HG03139 (cell line): ENCODE measurements around the gene SAFB2.

ENCODE experiments used
- ATAC-seq: cut with Tn5 transposase; IDR thresholded peaks from one replicate; pipeline ENCODE4 v1.9.1; 2021; ENCODE audit not compliant: unreplicated experiment

The SAFB2 gene

DNA sequence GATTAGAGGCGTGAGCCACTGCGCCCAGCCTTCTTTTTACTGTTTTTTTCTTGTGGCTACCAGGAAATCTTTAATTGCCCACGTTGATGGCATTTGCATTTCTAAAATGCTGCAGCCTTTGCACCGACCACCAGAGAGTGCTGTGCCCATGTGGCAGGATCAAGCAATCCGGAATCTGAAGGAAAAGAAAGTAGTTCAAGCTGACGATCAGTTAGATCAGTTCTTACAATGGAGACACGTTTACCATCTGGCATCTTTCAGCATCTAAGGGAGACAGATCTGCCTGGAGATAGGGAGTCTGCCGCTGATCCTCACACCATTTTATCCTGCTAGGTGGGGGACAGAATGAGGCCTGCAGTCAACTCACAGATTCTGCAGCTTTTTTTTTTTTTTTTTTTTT is 74.7 kb downstream of the SAFB2 start:
- no peak for ATAC-seq

DNA sequence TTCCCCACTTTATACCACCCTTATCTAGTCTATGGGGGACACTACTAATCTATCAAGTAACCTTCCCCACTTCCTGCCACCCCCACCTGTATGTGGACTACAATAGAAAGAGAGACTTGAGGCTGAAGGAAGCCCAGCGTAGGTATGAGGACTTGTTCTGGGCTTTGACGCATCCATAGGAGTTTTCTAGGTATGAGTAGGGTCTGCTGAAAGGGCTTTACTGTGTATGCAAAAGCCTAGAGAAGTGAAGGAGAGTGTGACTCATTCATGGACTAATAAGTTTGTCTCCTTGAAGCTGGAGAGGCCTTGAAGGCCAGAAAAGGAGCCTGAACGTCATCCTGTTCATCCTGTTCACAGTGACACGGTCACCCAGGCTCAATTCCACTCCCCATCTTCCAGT is 76.6 kb downstream of the SAFB2 start:
- no peak for ATAC-seq

- ATAC-seq = no peak
Observed at GRCh38 chr19:5545051-5545450, 77.5 kb downstream of the SAFB2 start.

GRCh38 chr19:5542665-5543064 is 79.9 kb downstream of the SAFB2 start:
- ATAC-seq = no peak

GRCh38 chr19:5541456-5541855 is 81.1 kb downstream of the SAFB2 start:
- ATAC-seq = no peak

DNA sequence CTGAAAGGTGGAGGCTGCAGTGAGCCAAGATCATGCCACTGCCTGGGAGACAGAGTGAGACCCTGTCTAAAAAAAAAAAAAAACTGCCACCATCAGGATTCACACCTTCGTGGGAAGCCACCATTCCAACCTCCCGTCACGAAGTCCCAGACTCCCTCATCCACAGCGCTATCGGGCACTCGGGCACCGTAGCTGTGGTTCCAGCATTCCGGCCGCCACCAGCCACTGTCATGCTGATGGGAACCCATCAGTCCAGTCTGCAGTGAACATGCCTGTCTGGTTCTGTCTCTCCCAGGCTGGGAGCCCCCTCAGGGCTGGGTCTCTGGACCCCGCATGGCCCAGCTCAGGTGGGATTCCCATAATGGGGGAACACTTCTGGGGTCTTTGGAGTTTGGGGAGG is 82.4 kb downstream of the SAFB2 start:
- no peak for ATAC-seq

- no peak for ATAC-seq
Observed at GRCh38 chr19:5537870-5538269, 84.7 kb downstream of the SAFB2 start.
